GM23338 (cell line): ENCODE measurements around the gene GALNT14.

Experiments used
- CREB1 ChIP-seq: fragments of 250-450 bp; sonication (Bioruptor Pico); IDR thresholded peaks from 2 replicates; pipeline ENCODE4 v1.5.0; 2020; ENCODE audit warnings: low read depth, mild to moderate bottlenecking, moderate library complexity
- CTCF ChIP-seq, 2 experiments: fragments of 200-600 bp in 1 of 2; sonication (generic) in 1 of 2; conservative IDR thresholded peaks; 2 replicates each; pipeline versions ENCODE4 v1.5.1 to v1.6.1; 2016 to 2017; ENCODE audit warnings: antibody characterized with exemption in 2 of 2, low read depth in 2 of 2, mild to moderate bottlenecking in 2 of 2, moderate library complexity in 1 of 2
- ETS1 ChIP-seq: IDR thresholded peaks from 2 replicates; pipeline ENCODE4 v1.6.1; 2016; ENCODE audit warnings: antibody characterized with exemption
- EZH2 ChIP-seq: fragments of 200-600 bp; sonication (generic); IDR thresholded peaks from one replicate; pipeline ENCODE4 v1.8.0; 2017; ENCODE audit warnings: antibody characterized with exemption, mild to moderate bottlenecking, low read depth; ENCODE audit not compliant: unreplicated experiment
- EZH2phosphoT487 ChIP-seq: fragments of 200-600 bp; sonication (generic); IDR thresholded peaks from one replicate; pipeline ENCODE4 v1.8.1; 2018; ENCODE audit warnings: antibody characterized with exemption; ENCODE audit not compliant: unreplicated experiment
- JUNB ChIP-seq: IDR thresholded peaks from one replicate; pipeline ENCODE4 v1.6.1; 2016; ENCODE audit warnings: antibody characterized with exemption; ENCODE audit not compliant: unreplicated experiment
- NANOG ChIP-seq: IDR thresholded peaks from 2 replicates; pipeline ENCODE4 v1.6.1; 2016; ENCODE audit warnings: antibody characterized with exemption, borderline replicate concordance
- POLR2AphosphoS5 ChIP-seq: IDR thresholded peaks from 2 replicates; pipeline ENCODE4 v1.6.1; 2016; ENCODE audit warnings: antibody characterized with exemption, low read depth
- REST ChIP-seq: IDR thresholded peaks from one replicate; pipeline ENCODE4 v1.6.1; 2018; ENCODE audit warnings: antibody characterized with exemption; ENCODE audit not compliant: unreplicated experiment
- STAT1 ChIP-seq: IDR thresholded peaks from one replicate; pipeline ENCODE4 v1.6.1; 2016; ENCODE audit warnings: antibody characterized with exemption; ENCODE audit not compliant: unreplicated experiment
- ZNF114 ChIP-seq: fragments of 250-450 bp; sonication (Bioruptor Pico); IDR thresholded peaks from 2 replicates; pipeline ENCODE4 v1.5.0; 2020; ENCODE audit warnings: mild to moderate bottlenecking, moderate library complexity
- ZNF331 ChIP-seq: fragments of 250-450 bp; sonication (Bioruptor Pico); IDR thresholded peaks from 2 replicates; pipeline ENCODE4 v1.5.0; 2020; ENCODE audit warnings: low read depth, mild to moderate bottlenecking, moderate library complexity
- TF ChIP-seq, protein P1 (sequence below): fragments of 250-450 bp; sonication (Bioruptor Pico); IDR thresholded peaks from 2 replicates; pipeline ENCODE4 v1.5.0; 2020; ENCODE audit warnings: mild to moderate bottlenecking, moderate library complexity

DNA sequence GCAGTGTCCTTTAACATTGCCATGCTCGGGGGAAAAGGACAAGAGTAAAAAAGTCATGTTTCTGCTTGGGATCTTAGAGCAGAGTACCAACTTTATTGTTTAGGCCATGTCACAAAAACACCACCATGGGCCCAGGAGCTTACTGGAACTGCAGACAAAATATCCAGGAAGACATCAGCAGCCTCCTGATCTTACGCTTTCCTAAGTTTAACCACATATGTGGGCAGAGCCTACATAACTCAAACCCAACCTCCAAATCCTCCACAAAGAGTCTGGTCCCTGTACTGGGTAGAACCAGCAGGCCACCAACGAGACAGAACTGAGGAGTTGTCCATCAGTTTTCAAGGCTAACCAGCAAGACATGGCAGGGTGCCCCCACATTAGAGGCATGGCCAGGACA is 10.3 kb downstream of the GALNT14 start:
- TF ChIP-seq CTCF (conservative IDR thresholded peaks at IDR 0.05; ENCODE audit: low read depth in 2 of 2) (no peak), POLR2AphosphoS5 (no peak), EZH2 (no peak), REST (no peak), JUNB (no peak), CREB1 (no peak), EZH2phosphoT487 (no peak), ETS1 (no peak), STAT1 (no peak), ZNF114 (CRISPR knock-in tag) (no peak), ZNF331 (no peak), NANOG (no peak)
- TF ChIP-seq, protein P1, sequence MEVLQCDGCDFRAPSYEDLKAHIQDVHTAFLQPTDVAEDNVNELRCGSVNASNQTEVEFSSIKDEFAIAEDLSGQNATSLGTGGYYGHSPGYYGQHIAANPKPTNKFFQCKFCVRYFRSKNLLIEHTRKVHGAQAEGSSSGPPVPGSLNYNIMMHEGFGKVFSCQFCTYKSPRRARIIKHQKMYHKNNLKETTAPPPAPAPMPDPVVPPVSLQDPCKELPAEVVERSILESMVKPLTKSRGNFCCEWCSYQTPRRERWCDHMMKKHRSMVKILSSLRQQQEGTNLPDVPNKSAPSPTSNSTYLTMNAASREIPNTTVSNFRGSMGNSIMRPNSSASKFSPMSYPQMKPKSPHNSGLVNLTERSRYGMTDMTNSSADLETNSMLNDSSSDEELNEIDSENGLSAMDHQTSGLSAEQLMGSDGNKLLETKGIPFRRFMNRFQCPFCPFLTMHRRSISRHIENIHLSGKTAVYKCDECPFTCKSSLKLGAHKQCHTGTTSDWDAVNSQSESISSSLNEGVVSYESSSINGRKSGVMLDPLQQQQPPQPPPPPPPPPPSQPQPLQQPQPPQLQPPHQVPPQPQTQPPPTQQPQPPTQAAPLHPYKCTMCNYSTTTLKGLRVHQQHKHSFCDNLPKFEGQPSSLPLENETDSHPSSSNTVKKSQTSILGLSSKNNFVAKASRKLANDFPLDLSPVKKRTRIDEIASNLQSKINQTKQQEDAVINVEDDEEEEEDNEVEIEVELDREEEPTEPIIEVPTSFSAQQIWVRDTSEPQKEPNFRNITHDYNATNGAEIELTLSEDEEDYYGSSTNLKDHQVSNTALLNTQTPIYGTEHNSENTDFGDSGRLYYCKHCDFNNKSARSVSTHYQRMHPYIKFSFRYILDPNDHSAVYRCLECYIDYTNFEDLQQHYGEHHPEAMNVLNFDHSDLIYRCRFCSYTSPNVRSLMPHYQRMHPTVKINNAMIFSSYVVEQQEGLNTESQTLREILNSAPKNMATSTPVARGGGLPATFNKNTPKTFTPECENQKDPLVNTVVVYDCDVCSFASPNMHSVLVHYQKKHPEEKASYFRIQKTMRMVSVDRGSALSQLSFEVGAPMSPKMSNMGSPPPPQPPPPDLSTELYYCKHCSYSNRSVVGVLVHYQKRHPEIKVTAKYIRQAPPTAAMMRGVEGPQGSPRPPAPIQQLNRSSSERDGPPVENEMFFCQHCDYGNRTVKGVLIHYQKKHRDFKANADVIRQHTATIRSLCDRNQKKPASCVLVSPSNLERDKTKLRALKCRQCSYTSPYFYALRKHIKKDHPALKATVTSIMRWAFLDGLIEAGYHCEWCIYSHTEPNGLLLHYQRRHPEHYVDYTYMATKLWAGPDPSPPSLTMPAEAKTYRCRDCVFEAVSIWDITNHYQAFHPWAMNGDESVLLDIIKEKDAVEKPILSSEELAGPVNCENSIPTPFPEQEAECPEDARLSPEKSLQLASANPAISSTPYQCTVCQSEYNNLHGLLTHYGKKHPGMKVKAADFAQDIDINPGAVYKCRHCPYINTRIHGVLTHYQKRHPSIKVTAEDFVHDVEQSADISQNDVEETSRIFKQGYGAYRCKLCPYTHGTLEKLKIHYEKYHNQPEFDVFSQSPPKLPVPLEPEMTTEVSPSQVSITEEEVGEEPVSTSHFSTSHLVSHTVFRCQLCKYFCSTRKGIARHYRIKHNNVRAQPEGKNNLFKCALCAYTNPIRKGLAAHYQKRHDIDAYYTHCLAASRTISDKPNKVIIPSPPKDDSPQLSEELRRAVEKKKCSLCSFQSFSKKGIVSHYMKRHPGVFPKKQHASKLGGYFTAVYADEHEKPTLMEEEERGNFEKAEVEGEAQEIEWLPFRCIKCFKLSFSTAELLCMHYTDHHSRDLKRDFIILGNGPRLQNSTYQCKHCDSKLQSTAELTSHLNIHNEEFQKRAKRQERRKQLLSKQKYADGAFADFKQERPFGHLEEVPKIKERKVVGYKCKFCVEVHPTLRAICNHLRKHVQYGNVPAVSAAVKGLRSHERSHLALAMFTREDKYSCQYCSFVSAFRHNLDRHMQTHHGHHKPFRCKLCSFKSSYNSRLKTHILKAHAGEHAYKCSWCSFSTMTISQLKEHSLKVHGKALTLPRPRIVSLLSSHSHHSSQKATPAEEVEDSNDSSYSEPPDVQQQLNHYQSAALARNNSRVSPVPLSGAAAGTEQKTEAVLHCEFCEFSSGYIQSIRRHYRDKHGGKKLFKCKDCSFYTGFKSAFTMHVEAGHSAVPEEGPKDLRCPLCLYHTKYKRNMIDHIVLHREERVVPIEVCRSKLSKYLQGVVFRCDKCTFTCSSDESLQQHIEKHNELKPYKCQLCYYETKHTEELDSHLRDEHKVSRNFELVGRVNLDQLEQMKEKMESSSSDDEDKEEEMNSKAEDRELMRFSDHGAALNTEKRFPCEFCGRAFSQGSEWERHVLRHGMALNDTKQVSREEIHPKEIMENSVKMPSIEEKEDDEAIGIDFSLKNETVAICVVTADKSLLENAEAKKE, result no peak
